ENCODE measurements around the gene LRMDA. TPM values are rescaled to one million over a fixed set of nuclear protein-coding genes. Genes with fewer than 3 reads are reported as not detected.

The LRMDA gene
- total RNA-seq, 6 donors from 2014 or later = 12.8 to 185 (median 18.1) TPM

GRCh38 chr10:75809003-75809402, 377.6 kb downstream of the LRMDA start:
- H3K9me3 ChIP-seq = no peaks in the 10 kb centered on the region
- H3K27ac ChIP-seq = no peak overlapping the region
- H3K4me1 ChIP-seq = no peaks in the 10 kb centered on the region
- no peak overlapping the region for H3K4me3 ChIP-seq
- H3K27me3 ChIP-seq = no peaks in the 10 kb centered on the region
- 91 to 100% methylated on average over 3 of the region's 3 CpGs for WGBS, 2 donors
- no peak for ATAC-seq (ENCODE audit: low FRiP score in 2 of 2)
- TF ChIP-seq, protein P1, sequence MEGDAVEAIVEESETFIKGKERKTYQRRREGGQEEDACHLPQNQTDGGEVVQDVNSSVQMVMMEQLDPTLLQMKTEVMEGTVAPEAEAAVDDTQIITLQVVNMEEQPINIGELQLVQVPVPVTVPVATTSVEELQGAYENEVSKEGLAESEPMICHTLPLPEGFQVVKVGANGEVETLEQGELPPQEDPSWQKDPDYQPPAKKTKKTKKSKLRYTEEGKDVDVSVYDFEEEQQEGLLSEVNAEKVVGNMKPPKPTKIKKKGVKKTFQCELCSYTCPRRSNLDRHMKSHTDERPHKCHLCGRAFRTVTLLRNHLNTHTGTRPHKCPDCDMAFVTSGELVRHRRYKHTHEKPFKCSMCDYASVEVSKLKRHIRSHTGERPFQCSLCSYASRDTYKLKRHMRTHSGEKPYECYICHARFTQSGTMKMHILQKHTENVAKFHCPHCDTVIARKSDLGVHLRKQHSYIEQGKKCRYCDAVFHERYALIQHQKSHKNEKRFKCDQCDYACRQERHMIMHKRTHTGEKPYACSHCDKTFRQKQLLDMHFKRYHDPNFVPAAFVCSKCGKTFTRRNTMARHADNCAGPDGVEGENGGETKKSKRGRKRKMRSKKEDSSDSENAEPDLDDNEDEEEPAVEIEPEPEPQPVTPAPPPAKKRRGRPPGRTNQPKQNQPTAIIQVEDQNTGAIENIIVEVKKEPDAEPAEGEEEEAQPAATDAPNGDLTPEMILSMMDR (IDR thresholded peaks at IDR 0.05) = no peak
- DNase-seq = no peak
- no peaks in the 10 kb centered on the region for H3K36me3 ChIP-seq

GRCh38 chr10:75814014-75814413, 382.6 kb downstream of the LRMDA start:
- H3K27me3 ChIP-seq = no peaks in the 10 kb centered on the region
- TF ChIP-seq POLR2A (IDR thresholded peaks at IDR 0.05) = no peak
- TF ChIP-seq, protein P1 (IDR thresholded peaks at IDR 0.05) = no peak
- no peaks in the 10 kb centered on the region for H3K4me1 ChIP-seq
- no peak for DNase-seq
- H3K9me3 ChIP-seq = no peaks in the 10 kb centered on the region
- H3K36me3 ChIP-seq = no peaks in the 10 kb centered on the region
- H3K27ac ChIP-seq = no peak overlapping the region
- H3K4me3 ChIP-seq = no peak overlapping the region
- no peak for ATAC-seq (ENCODE audit: low FRiP score in 2 of 2)

DNA sequence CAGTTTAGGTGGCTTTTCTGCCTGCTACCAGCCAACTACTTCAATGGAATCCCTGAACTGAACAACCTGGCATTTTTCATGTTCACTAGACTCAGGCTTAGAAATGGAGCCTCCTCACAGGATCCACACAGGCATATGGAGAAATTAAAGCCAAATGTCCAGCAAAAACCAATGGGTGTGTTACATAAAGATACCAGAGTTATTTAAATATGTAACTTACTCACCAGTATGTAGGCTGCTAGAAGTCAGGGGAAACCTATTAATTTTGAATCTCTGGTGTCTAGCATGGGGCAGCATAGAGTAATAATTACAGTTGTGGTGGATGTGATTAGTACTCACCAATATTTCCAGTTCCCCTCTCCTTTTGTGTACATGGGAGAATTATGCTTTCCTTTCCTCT, 383.6 kb downstream of the LRMDA start:
- DNase-seq (no peak), ATAC-seq (ENCODE audit: low FRiP score in 2 of 2) (no peak)
- Histone ChIP-seq H3K4me1 (no peaks in the 10 kb centered on the region), H3K9me3 (no peaks in the 10 kb centered on the region), H3K4me3 (no peak overlapping the region), H3K36me3 (no peaks in the 10 kb centered on the region), H3K27ac (no peak overlapping the region), H3K27me3 (no peaks in the 10 kb centered on the region)
- TF ChIP-seq, protein P1 (IDR thresholded peaks at IDR 0.05) = no peak
- no peak for TF ChIP-seq POLR2AphosphoS5 (IDR thresholded peaks at IDR 0.05)
- TF ChIP-seq EP300 (IDR thresholded peaks at IDR 0.05) = no peak
- TF ChIP-seq POLR2A (IDR thresholded peaks at IDR 0.05) = no peak

- Histone ChIP-seq H3K36me3 (no peaks in the 10 kb centered on the region), H3K4me3 (no peak overlapping the region), H3K9me3 (no peaks in the 10 kb centered on the region), H3K27ac (no peak overlapping the region), H3K4me1 (no peaks in the 10 kb centered on the region), H3K27me3 (no peaks in the 10 kb centered on the region)
- ATAC-seq (ENCODE audit: low FRiP score in 2 of 2) (no peak), DNase-seq (no peak)
- WGBS, 2 donors = 84 to 89% methylated on average over 2 of the region's 2 CpGs
- TF ChIP-seq, protein P1 (IDR thresholded peaks at IDR 0.05) = no peak
- TF ChIP-seq POLR2A (IDR thresholded peaks at IDR 0.05) = no peak
- no peak for TF ChIP-seq EP300 (IDR thresholded peaks at IDR 0.05)
- no peak for TF ChIP-seq POLR2AphosphoS5 (IDR thresholded peaks at IDR 0.05)
Observed at GRCh38 chr10:75817198-75817597, 385.8 kb downstream of the LRMDA start.

GRCh38 chr10:75818552-75818951, 387.1 kb downstream of the LRMDA start:
- 83 to 90% methylated on average over 4 of the region's 4 CpGs for WGBS, 2 donors
- ATAC-seq (ENCODE audit: low FRiP score in 2 of 2) = no peak
- Histone ChIP-seq H3K27ac (no peak overlapping the region), H3K27me3 (no peaks in the 10 kb centered on the region), H3K4me3 (no peak overlapping the region), H3K4me1 (no peaks in the 10 kb centered on the region), H3K9me3 (no peaks in the 10 kb centered on the region), H3K36me3 (no peaks in the 10 kb centered on the region)
- DNase-seq = no peak
- TF ChIP-seq POLR2A (IDR thresholded peaks at IDR 0.05) = no peak
- TF ChIP-seq, protein P1 (IDR thresholded peaks at IDR 0.05) = no peak
- no peak for TF ChIP-seq EP300 (IDR thresholded peaks at IDR 0.05)
